ENCODE results near the gene LYPD3.

The LYPD3 gene

GRCh38 chr19:43430142-43430710 is 35.2 kb downstream of the LYPD3 start:
- TF ChIP-seq POLR2AphosphoS5 (IDR thresholded peaks at IDR 0.05; ENCODE audit: low read depth, low read length), result no peak
- no peak for TF ChIP-seq TAF1 (IDR thresholded peaks at IDR 0.05; ENCODE audit: borderline replicate concordance, insufficient read depth, low read length)
- no peak for TF ChIP-seq FOXP2 (optimal IDR thresholded peaks at IDR 0.05; ENCODE audit: borderline replicate concordance, extremely low read depth, extremely low read length, insufficient read depth)
- TF ChIP-seq SIN3A (IDR thresholded peaks at IDR 0.05; ENCODE audit: borderline replicate concordance, insufficient read depth, low read length), result no peak
- TF ChIP-seq REST (IDR thresholded peaks at IDR 0.05; ENCODE audit: insufficient read depth in 1 of 2, low read depth in 2 of 2, low read length in 2 of 2), result no peak

- TF ChIP-seq SIN3A (IDR thresholded peaks at IDR 0.05; ENCODE audit: borderline replicate concordance, insufficient read depth, low read length) (no peak), REST (IDR thresholded peaks at IDR 0.05; ENCODE audit: insufficient read depth in 1 of 2, low read depth in 2 of 2, low read length in 2 of 2) (no peak), TAF1 (IDR thresholded peaks at IDR 0.05; ENCODE audit: borderline replicate concordance, insufficient read depth, low read length) (no peak), FOXP2 (optimal IDR thresholded peaks at IDR 0.05; ENCODE audit: borderline replicate concordance, extremely low read depth, extremely low read length, insufficient read depth) (no peak)
Measured at GRCh38 chr19:43429395-43429794, 36.0 kb downstream of the LYPD3 start.

DNA sequence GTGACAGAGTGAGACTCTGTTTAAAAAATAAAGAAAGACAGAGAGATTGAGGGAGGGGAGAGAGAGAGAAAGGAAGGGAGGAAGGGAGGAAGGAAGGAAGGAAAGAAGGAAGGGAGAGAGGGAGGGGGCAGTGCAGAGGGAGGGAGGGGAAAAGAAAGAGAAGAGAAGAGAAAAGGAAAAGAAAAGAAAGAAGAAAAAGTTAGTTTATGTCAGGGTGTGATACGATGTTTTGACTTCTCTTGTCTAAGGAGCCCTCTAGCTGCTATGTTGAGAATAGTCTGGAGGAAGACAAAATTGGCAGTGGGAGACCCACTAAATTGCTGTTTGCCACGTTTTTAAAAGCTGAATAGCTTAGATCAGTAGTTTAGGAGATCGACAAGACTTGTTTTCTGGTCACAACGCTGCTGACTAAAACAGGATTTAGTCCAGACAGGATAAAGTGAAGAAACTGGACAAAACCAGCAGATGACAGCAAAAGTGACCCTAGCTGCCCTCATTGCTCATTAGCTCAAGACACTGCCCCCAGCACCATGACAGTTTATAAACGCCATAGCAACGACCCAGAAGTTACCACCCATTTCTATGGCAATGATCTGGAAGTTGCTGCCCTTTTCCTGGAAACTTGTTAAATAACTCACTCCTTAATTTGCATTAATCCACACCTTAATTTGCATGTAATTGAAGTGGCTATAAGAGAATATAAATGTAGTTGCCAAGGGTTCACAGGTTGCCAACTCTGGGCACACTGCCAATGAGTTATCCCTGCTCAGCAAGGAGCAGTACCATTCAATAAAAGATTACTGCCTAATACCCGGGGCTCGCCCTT is 39.6 kb downstream of the LYPD3 start:
- TF ChIP-seq FOXP2 (optimal IDR thresholded peaks at IDR 0.05; ENCODE audit: borderline replicate concordance, extremely low read depth, extremely low read length, insufficient read depth), result no peak
- no peak for TF ChIP-seq TAF1 (IDR thresholded peaks at IDR 0.05; ENCODE audit: borderline replicate concordance, insufficient read depth, low read length)
- TF ChIP-seq SIN3A (IDR thresholded peaks at IDR 0.05; ENCODE audit: borderline replicate concordance, insufficient read depth, low read length), result no peak
- no peak for TF ChIP-seq REST (IDR thresholded peaks at IDR 0.05; ENCODE audit: insufficient read depth in 1 of 2, low read depth in 2 of 2, low read length in 2 of 2)
- TF ChIP-seq POLR2AphosphoS5 (IDR thresholded peaks at IDR 0.05; ENCODE audit: low read depth, low read length), result no peak

GRCh38 chr19:43423779-43424178 is 41.6 kb downstream of the LYPD3 start:
- TF ChIP-seq REST (IDR thresholded peaks at IDR 0.05; ENCODE audit: insufficient read depth in 1 of 2, low read depth in 2 of 2, low read length in 2 of 2) (no peak), TAF1 (IDR thresholded peaks at IDR 0.05; ENCODE audit: borderline replicate concordance, insufficient read depth, low read length) (no peak), FOXP2 (optimal IDR thresholded peaks at IDR 0.05; ENCODE audit: borderline replicate concordance, extremely low read depth, extremely low read length, insufficient read depth) (no peak), POLR2AphosphoS5 (IDR thresholded peaks at IDR 0.05; ENCODE audit: low read depth, low read length) (no peak), SIN3A (IDR thresholded peaks at IDR 0.05; ENCODE audit: borderline replicate concordance, insufficient read depth, low read length) (no peak)

Data from PFSK-1 (cell line).